ENCODE data around the gene SDS.

The SDS gene

GRCh38 chr12:113345318-113345717 is 58.4 kb downstream of the SDS start:
- no peak for DNase-seq

Data from SHP77 (cell line).